Activated CD4-positive, alpha-beta T cell treated with anti-CD3 and anti-CD28 coated beads for 24 hours (primary cell): ENCODE data around the gene CTNNA3.
"Not testable (repeated sequence)": the region's sequence is repeated elsewhere in the genome, so short reads cannot be mapped to it uniquely, and the experiment has no call there.

Experiments
- DNase-seq, 2 donors: peaks; one replicate each; pipeline ENCODE4 v3.0.0-alpha.2; 2020; ENCODE audit warnings: low read depth in 2 of 2

Gene CTNNA3

GRCh38 chr10:67246066-67246555, 449.9 kb downstream of the CTNNA3 start:
- no peak for DNase-seq

GRCh38 chr10:67242528-67242927, 453.5 kb downstream of the CTNNA3 start:
- DNase-seq, result no peak

GRCh38 chr10:67241451-67241850, 454.5 kb downstream of the CTNNA3 start:
- no peak for DNase-seq

GRCh38 chr10:67239864-67240497, 456.0 kb downstream of the CTNNA3 start:
- DNase-seq, result no peak

- DNase-seq, result not testable (repeated sequence)
Observed at GRCh38 chr10:67230680-67231500, 465.1 kb downstream of the CTNNA3 start.

GRCh38 chr10:67225226-67225625, 470.8 kb downstream of the CTNNA3 start:
- DNase-seq, result no peak

GRCh38 chr10:67224553-67224952, 471.4 kb downstream of the CTNNA3 start:
- no peak for DNase-seq

- DNase-seq, result no peak
Observed at GRCh38 chr10:67222934-67223333, 473.1 kb downstream of the CTNNA3 start.

- no peak for DNase-seq
Observed at GRCh38 chr10:67221939-67222494, 474.0 kb downstream of the CTNNA3 start.

- DNase-seq, result no peak
Observed at GRCh38 chr10:67211680-67212079, 484.3 kb downstream of the CTNNA3 start.

GRCh38 chr10:67207923-67208322, 488.1 kb downstream of the CTNNA3 start:
- DNase-seq, result not testable (repeated sequence)

- DNase-seq, result no peak
Observed at GRCh38 chr10:67200913-67201564, 495.0 kb downstream of the CTNNA3 start.

- DNase-seq, result no peak
Observed at GRCh38 chr10:67175354-67175753, 520.6 kb downstream of the CTNNA3 start.

GRCh38 chr10:67173787-67174186, 522.2 kb downstream of the CTNNA3 start:
- DNase-seq, result no peak

- DNase-seq, result no peak
Observed at GRCh38 chr10:67171970-67172369, 524.0 kb downstream of the CTNNA3 start.

GRCh38 chr10:67156239-67156638, 539.8 kb downstream of the CTNNA3 start:
- DNase-seq, result no peak

- no peak for DNase-seq
Observed at GRCh38 chr10:67151471-67151870, 544.5 kb downstream of the CTNNA3 start.

- no peak for DNase-seq
Observed at GRCh38 chr10:67144530-67144929, 551.5 kb downstream of the CTNNA3 start.

GRCh38 chr10:67141300-67141699, 554.7 kb downstream of the CTNNA3 start:
- no peak for DNase-seq

GRCh38 chr10:67140641-67141040, 555.4 kb downstream of the CTNNA3 start:
- DNase-seq, result no peak

- no peak for DNase-seq
Observed at GRCh38 chr10:67127441-67127840, 568.6 kb downstream of the CTNNA3 start.

- no peak for DNase-seq
Observed at GRCh38 chr10:67119651-67120050, 576.3 kb downstream of the CTNNA3 start.
